HFF-Myc (cell line): ENCODE results near the gene PSD2.
A peak's percentile ranks its signal among the peaks of the same experiment; 100 is the strongest.

Experiments used
- DNase-seq: peaks from one replicate; pipeline ENCODE4 v3.0.0-alpha.2; 2011; ENCODE audit warnings: low read depth; ENCODE audit errors: extremely low read depth
- H3K4me3 ChIP-seq: replicated peaks from 2 replicates; pipeline ENCODE4 v1.5.1; 2011; ENCODE audit warnings: low read depth, mild to moderate bottlenecking, control low read depth, low read length
- CTCF ChIP-seq: IDR thresholded peaks from 2 replicates; pipeline ENCODE4 v1.5.1; 2012; ENCODE audit warnings: mild to moderate bottlenecking, low read depth, low read length, control low read depth; ENCODE audit errors: missing control alignments

Gene PSD2

GRCh38 chr5:139764886-139765408, 30.7 kb upstream of the PSD2 start:
- no peak for TF ChIP-seq CTCF
- no peak overlapping the region for H3K4me3 ChIP-seq
- no peak for DNase-seq

- H3K4me3 ChIP-seq, result peak overlapping the region; percentile 46
- TF ChIP-seq CTCF, result peak; percentile 88
- DNase-seq, result no peak
Observed at GRCh38 chr5:139765409-139766217, 30.0 kb upstream of the PSD2 start.

- DNase-seq, result no peak
- TF ChIP-seq CTCF, result no peak
- H3K4me3 ChIP-seq, result no peak overlapping the region
Observed at GRCh38 chr5:139767960-139768359, 27.6 kb upstream of the PSD2 start.

GRCh38 chr5:139768807-139769465, 26.7 kb upstream of the PSD2 start:
- TF ChIP-seq CTCF, result no peak
- H3K4me3 ChIP-seq, result no peak overlapping the region
- DNase-seq, result no peak

GRCh38 chr5:139769477-139769876, 26.1 kb upstream of the PSD2 start:
- no peak overlapping the region for H3K4me3 ChIP-seq
- no peak for TF ChIP-seq CTCF
- DNase-seq, result no peak

GRCh38 chr5:139770722-139771121, 24.9 kb upstream of the PSD2 start:
- no peak for DNase-seq
- H3K4me3 ChIP-seq, result no peak overlapping the region
- TF ChIP-seq CTCF, result no peak
